H9 (cell line): ENCODE measurements around the gene CETN1. TPM values are rescaled to one million over a fixed set of nuclear protein-coding genes. Genes with fewer than 3 reads are reported as not detected.

Source experiments
- DNase-seq: peaks from one replicate; pipeline ENCODE4 v3.0.0-alpha.2; 2017
- H2AFZ ChIP-seq: one replicate; pipeline ENCODE4 v1.6.1; 2013; ENCODE audit warnings: mild to moderate bottlenecking, low read length, control low read depth, moderate library complexity
- H2AK5ac ChIP-seq: 2 replicates; pipeline ENCODE4 v1.6.1; 2013; ENCODE audit warnings: low read length, control low read depth, mixed read lengths; ENCODE audit not compliant: insufficient read length
- H2BK120ac ChIP-seq: one replicate; pipeline ENCODE4 v1.6.1; 2013; ENCODE audit warnings: low read depth, mild to moderate bottlenecking, low read length, control low read depth, inconsistent platforms; ENCODE audit not compliant: poor library complexity, severe bottlenecking
- H2BK12ac ChIP-seq: 2 replicates; pipeline ENCODE4 v1.6.1; 2013; ENCODE audit warnings: low read length, control low read depth, mixed read lengths, low read depth; ENCODE audit not compliant: insufficient read length
- H2BK15ac ChIP-seq: 2 replicates; pipeline ENCODE4 v1.6.1; 2013; ENCODE audit warnings: low read depth, low read length, control low read depth
- H2BK20ac ChIP-seq: one replicate; pipeline ENCODE4 v1.6.1; 2013; ENCODE audit warnings: low read depth, mild to moderate bottlenecking, low read length, control low read depth, inconsistent platforms; ENCODE audit not compliant: poor library complexity, severe bottlenecking
- H2BK5ac ChIP-seq: 2 replicates; pipeline ENCODE4 v1.6.1; 2013; ENCODE audit warnings: low read length, control low read depth, mixed read lengths; ENCODE audit not compliant: insufficient read length
- H3K14ac ChIP-seq: 2 replicates; pipeline ENCODE4 v1.6.1; 2013; ENCODE audit warnings: low read length, control low read depth; ENCODE audit not compliant: insufficient read depth
- H3K18ac ChIP-seq: 2 replicates; pipeline ENCODE4 v1.6.1; 2013; ENCODE audit warnings: low read depth, mild to moderate bottlenecking, mixed read lengths, low read length, control low read depth; ENCODE audit not compliant: insufficient read length
- H3K23ac ChIP-seq: 2 replicates; pipeline ENCODE4 v1.6.1; 2013; ENCODE audit warnings: low read length, control low read depth, mixed read lengths, low read depth; ENCODE audit not compliant: insufficient read length
- H3K23me2 ChIP-seq: 2 replicates; pipeline ENCODE4 v1.6.1; 2013; ENCODE audit warnings: low read depth, mild to moderate bottlenecking, mixed read lengths, low read length, control low read depth; ENCODE audit not compliant: insufficient read length, poor library complexity, severe bottlenecking
- H3K27ac ChIP-seq: 2 replicates; pipeline ENCODE4 v1.5.1; 2013; ENCODE audit warnings: low read length, control low read depth, mixed read lengths, low read depth; ENCODE audit not compliant: insufficient read length
- H3K27me3 ChIP-seq: 2 replicates; pipeline ENCODE4 v1.6.1; 2013; ENCODE audit warnings: low read length, control low read depth, inconsistent platforms; ENCODE audit not compliant: insufficient read depth
- H3K4ac ChIP-seq: 2 replicates; pipeline ENCODE4 v1.6.1; 2013; ENCODE audit warnings: low read depth, mild to moderate bottlenecking, control low read depth, inconsistent platforms, low read length, moderate library complexity
- H3K4me1 ChIP-seq: 2 replicates; pipeline ENCODE4 v1.6.1; 2013; ENCODE audit warnings: low read length, control low read depth, inconsistent platforms; ENCODE audit not compliant: insufficient read depth
- H3K4me2 ChIP-seq: 2 replicates; pipeline ENCODE4 v1.6.1; 2013; ENCODE audit warnings: low read length, control low read depth, mixed read lengths; ENCODE audit not compliant: insufficient read length, insufficient read depth
- H3K56ac ChIP-seq: 2 replicates; pipeline ENCODE4 v1.6.1; 2013; ENCODE audit warnings: low read depth, mild to moderate bottlenecking, mixed read lengths, low read length, control low read depth; ENCODE audit not compliant: insufficient read length
- H3K79me1 ChIP-seq: 2 replicates; pipeline ENCODE4 v1.6.1; 2013; ENCODE audit warnings: low read depth, mild to moderate bottlenecking, moderate library complexity, low read length, control low read depth, inconsistent platforms; ENCODE audit not compliant: insufficient read depth, poor library complexity, severe bottlenecking
- H3K79me2 ChIP-seq: 2 replicates; pipeline ENCODE4 v1.6.1; 2013; ENCODE audit warnings: low read length, control low read depth, inconsistent platforms; ENCODE audit not compliant: insufficient read depth
- H3K9ac ChIP-seq: 2 replicates; pipeline ENCODE4 v1.6.1; 2013; ENCODE audit warnings: low read length, control low read depth, mixed read lengths; ENCODE audit not compliant: insufficient read length; ENCODE audit errors: extremely low read depth
- H3K9me3 ChIP-seq: one replicate; pipeline ENCODE4 v1.6.1; 2013; ENCODE audit warnings: low read depth, low read length, inconsistent platforms; ENCODE audit not compliant: control insufficient read depth
- H3T11ph ChIP-seq: one replicate; pipeline ENCODE4 v1.6.1; 2013; ENCODE audit warnings: mild to moderate bottlenecking, low read length, control low read depth, inconsistent platforms
- H4K20me1 ChIP-seq: one replicate; pipeline ENCODE4 v1.6.1; 2013; ENCODE audit not compliant: control insufficient read depth, insufficient read length, insufficient read depth
- H4K5ac ChIP-seq: 2 replicates; pipeline ENCODE4 v1.6.1; 2013; ENCODE audit warnings: low read depth, mild to moderate bottlenecking, mixed read lengths, low read length, control low read depth; ENCODE audit not compliant: insufficient read length
- H4K8ac ChIP-seq: replicated peaks from 2 replicates; pipeline ENCODE4 v1.6.1; 2013; ENCODE audit warnings: low read length, control low read depth, mixed read lengths, low read depth; ENCODE audit not compliant: insufficient read length
- H4K91ac ChIP-seq: 2 replicates; pipeline ENCODE4 v1.6.1; 2013; ENCODE audit warnings: low read depth, mild to moderate bottlenecking, moderate library complexity, mixed read lengths, low read length, control low read depth; ENCODE audit not compliant: insufficient read length
- H3K27ac Mint-ChIP-seq, 3 experiments: 2 replicates in 2 of 3; 3 replicates in 1 of 3; pipeline ENCODE4 v1.8.0; 2020 to 2021; ENCODE audit warnings: mixed read lengths in 3 of 3, mild to moderate bottlenecking in 1 of 3, moderate library complexity in 1 of 3
- H3K27me3 Mint-ChIP-seq: 2 replicates; pipeline ENCODE4 v1.8.0; 2021; ENCODE audit warnings: low read depth, mild to moderate bottlenecking, moderate library complexity, mixed read lengths
- H3K36me3 Mint-ChIP-seq, 3 experiments: 2 replicates in 2 of 3; 3 replicates in 1 of 3; pipeline ENCODE4 v1.8.0; 2020 to 2021; ENCODE audit warnings: low read depth in 3 of 3, mixed read lengths in 3 of 3; ENCODE audit not compliant: insufficient read depth in 1 of 3
- H3K4me1 Mint-ChIP-seq, 2 experiments: 2 replicates each; pipeline ENCODE4 v1.8.0; 2020; ENCODE audit warnings: mixed read lengths in 2 of 2
- H3K4me3 Mint-ChIP-seq, 2 experiments: 2 replicates in 1 of 2; 3 replicates in 1 of 2; pipeline ENCODE4 v1.8.0; 2020 to 2021; ENCODE audit warnings: mild to moderate bottlenecking in 2 of 2, mixed read lengths in 2 of 2, moderate library complexity in 1 of 2
- H3K9me3 Mint-ChIP-seq, 2 experiments: 2 replicates in 1 of 2; 3 replicates in 1 of 2; pipeline ENCODE4 v1.8.0; 2020; ENCODE audit warnings: mild to moderate bottlenecking in 2 of 2, mixed read lengths in 2 of 2, moderate library complexity in 1 of 2
- WGBS: extraction: QIAGEN DNeasy Blood & Tissue Kit; methylation state at CpG from one replicate; pipeline ENCODE4 v1.1.7; 2013; ENCODE audit warnings: missing lambda C conversion rate, low lambda C conversion rate, mixed read lengths; ENCODE audit not compliant: insufficient read length; ENCODE audit errors: extremely low coverage; 5-methylcytosine and 5-hydroxymethylcytosine counted together
- total RNA-seq: library from RNA; stranded (reverse); gene quantifications from 2 replicates; pipeline ENCODE4 v1.2.1, GENCODE V29; 2021
- TF ChIP-seq, protein P1 (sequence below): fragments of 200-600 bp; sonication (generic); conservative IDR thresholded peaks from 3 replicates; pipeline ENCODE4 v1.8.0; 2021; ENCODE audit warnings: antibody characterized with exemption, mild to moderate bottlenecking

Gene CETN1
- total RNA-seq, 1 experiment from 2014 or later = not detected

DNA sequence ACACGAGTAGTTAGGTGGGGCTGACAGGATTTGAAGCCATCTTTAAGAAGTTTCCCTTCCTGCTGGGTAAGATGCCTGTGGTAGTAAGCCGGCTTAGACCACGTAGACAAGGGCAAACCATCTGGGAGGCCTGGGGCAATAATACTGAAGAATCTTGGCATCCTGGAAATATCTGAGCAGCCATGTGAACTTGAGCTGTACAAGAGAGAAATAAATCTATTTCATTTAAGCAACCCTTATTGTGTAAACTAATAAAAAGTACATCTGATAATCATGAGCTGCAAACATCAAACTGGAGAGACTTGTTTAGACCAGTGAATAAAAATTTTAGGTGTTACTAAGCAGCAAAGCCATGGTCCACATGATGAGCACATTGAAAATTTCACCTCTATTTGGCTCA, 11.4 kb upstream of the CETN1 start:
- Histone ChIP-seq H3K23ac (no peak overlapping the region), H3K27ac (no peak overlapping the region), H2BK120ac (no peak overlapping the region), H3K56ac (no peak overlapping the region), H3K79me2 (no peaks in the 10 kb centered on the region), H2BK15ac (no peak overlapping the region), H3K4me2 (no peak overlapping the region), H2BK12ac (no peak overlapping the region), H2BK5ac (no peak overlapping the region), H2AK5ac (no peak overlapping the region), H3K9me3 (no peaks in the 10 kb centered on the region), H3T11ph (no peak overlapping the region), H3K4me1 (no peaks in the 10 kb centered on the region; the same call in 1 of the 2 replicates), H4K5ac (no peak overlapping the region), H3K27me3 (no peaks in the 10 kb centered on the region), H4K91ac (no peak overlapping the region), H4K8ac (no peak overlapping the region), H3K18ac (no peak overlapping the region), H2AFZ (no peak overlapping the region), H3K9ac (no peak overlapping the region), H4K20me1 (no peaks in the 10 kb centered on the region), H3K14ac (no peak overlapping the region), H3K4ac (no peak overlapping the region), H3K23me2 (no peaks in the 10 kb centered on the region), H3K79me1 (no peaks in the 10 kb centered on the region), H2BK20ac (no peak overlapping the region)
- H3K4me3 Mint-ChIP-seq = no peak overlapping the region
- H3K36me3 Mint-ChIP-seq = no peaks in the 10 kb centered on the region
- TF ChIP-seq, protein P1, sequence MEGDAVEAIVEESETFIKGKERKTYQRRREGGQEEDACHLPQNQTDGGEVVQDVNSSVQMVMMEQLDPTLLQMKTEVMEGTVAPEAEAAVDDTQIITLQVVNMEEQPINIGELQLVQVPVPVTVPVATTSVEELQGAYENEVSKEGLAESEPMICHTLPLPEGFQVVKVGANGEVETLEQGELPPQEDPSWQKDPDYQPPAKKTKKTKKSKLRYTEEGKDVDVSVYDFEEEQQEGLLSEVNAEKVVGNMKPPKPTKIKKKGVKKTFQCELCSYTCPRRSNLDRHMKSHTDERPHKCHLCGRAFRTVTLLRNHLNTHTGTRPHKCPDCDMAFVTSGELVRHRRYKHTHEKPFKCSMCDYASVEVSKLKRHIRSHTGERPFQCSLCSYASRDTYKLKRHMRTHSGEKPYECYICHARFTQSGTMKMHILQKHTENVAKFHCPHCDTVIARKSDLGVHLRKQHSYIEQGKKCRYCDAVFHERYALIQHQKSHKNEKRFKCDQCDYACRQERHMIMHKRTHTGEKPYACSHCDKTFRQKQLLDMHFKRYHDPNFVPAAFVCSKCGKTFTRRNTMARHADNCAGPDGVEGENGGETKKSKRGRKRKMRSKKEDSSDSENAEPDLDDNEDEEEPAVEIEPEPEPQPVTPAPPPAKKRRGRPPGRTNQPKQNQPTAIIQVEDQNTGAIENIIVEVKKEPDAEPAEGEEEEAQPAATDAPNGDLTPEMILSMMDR = no peak
- WGBS = no CpG with 5 or more reads among the region's 3 CpGs
- peaks cover 23 to 27% of the 10 kb centered on the region in 2 experiments for H3K4me1 Mint-ChIP-seq
- H3K27me3 Mint-ChIP-seq = peaks cover 5% of the 10 kb centered on the region
- DNase-seq = no peak
- no peaks in the 10 kb centered on the region; a peak in 2 of 5 replicates for H3K9me3 Mint-ChIP-seq
- H3K27ac Mint-ChIP-seq = no peak overlapping the region; a peak in 1 of 7 replicates
